ENCODE measurements around the gene MINDY4. TPM values are rescaled to one million over a fixed set of nuclear protein-coding genes. Genes with fewer than 3 reads are reported as not detected.

Gene MINDY4
- total and polyA plus RNA-seq, 4 donors: 0.93 to 6.1 (median 1.9) TPM

DNA sequence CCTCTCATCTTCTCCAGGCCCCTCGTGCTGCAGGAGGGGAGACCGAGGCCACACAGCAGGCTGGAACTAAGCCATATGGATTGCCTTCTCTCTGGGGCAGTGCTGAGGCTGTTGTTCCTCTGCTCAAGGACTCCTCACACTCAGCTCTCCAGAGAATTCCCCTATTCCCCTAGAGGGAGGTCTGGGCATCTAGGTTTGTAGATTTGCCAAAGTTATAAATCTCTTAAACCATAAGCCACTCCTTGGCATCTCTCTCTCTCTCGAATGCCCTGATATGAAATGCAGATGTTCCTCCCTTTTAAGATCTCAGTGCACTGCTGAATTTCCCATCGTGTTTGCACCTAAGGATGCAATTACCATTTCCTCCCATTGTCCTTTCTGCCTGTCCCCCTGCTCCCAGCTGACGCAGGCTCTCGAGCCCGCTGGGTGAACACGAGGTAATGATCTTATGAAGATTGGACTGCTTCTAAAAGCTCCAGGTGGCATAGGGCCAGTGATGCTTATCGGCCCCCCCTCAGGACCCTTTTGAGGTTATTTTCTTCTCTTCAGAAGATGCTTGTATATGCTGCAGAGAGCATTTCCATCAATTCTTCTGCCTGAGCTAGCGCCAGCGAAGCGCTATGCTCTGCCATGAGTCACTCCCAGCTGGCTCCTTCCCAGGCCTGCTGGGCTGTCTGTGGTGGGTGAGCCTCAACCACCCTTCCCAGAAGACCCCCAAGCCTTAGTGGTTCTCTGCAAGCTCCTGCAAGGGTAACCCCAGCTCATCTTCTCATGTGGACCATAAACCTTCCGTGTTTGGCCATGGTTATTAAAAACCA lies 98.8 kb downstream of the MINDY4 start (continued):
- TF ChIP-seq, protein P1, sequence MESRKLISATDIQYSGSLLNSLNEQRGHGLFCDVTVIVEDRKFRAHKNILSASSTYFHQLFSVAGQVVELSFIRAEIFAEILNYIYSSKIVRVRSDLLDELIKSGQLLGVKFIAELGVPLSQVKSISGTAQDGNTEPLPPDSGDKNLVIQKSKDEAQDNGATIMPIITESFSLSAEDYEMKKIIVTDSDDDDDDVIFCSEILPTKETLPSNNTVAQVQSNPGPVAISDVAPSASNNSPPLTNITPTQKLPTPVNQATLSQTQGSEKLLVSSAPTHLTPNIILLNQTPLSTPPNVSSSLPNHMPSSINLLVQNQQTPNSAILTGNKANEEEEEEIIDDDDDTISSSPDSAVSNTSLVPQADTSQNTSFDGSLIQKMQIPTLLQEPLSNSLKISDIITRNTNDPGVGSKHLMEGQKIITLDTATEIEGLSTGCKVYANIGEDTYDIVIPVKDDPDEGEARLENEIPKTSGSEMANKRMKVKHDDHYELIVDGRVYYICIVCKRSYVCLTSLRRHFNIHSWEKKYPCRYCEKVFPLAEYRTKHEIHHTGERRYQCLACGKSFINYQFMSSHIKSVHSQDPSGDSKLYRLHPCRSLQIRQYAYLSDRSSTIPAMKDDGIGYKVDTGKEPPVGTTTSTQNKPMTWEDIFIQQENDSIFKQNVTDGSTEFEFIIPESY (IDR thresholded peaks at IDR 0.05): no peak
- TF ChIP-seq FOXA2 (IDR thresholded peaks at IDR 0.05) (no peak), SP1 (IDR thresholded peaks at IDR 0.05) (no peak), JUND (IDR thresholded peaks at IDR 0.05) (no peak), RXRA (IDR thresholded peaks at IDR 0.05) (no peak), FOXA1 (IDR thresholded peaks at IDR 0.05) (no peak), HNF4A (conservative IDR thresholded peaks at IDR 0.05) (no peak)
- TF ChIP-seq, protein P2, sequence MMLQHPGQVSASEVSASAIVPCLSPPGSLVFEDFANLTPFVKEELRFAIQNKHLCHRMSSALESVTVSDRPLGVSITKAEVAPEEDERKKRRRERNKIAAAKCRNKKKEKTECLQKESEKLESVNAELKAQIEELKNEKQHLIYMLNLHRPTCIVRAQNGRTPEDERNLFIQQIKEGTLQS (IDR thresholded peaks at IDR 0.05): no peak

DNA sequence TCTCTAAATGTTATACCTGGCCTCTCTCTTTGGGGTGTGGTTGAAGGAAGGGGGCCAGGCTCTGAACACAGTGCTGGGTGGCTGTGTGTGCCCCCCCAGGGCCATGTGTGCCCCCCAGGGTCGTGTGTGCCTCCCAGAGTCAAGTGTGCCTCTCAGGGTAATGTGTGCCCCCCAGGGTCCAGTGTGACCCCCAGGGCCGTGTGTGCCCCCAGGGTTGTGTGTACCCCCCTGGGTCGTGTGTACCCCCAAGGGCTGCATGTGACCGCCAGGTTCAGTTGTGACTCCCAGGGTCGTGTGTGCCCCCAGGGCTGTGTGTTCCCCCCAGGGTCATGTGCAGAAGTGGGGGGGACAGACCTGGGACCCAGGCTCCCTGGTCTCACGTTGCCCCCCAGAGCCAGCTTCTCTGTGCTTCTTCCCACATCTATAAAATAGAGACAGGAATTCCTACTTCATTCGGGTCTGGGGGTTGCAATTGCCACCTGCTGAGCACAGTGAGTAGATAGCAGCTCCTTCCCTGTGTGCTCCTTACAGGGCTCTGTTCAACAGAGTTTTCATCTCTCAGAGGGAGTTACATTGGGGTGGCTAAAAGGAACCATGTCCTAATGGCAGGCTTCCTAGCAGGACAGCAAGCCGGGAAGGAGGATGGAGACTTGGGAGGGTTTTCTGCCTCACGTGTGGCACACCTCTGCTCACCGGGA lies 99.8 kb downstream of the MINDY4 start:
- Histone ChIP-seq H3K9ac (ENCODE audit: low read depth in 1 of 2, low read length in 2 of 2) (no peak overlapping the region), H3K9me3 (ENCODE audit: control insufficient read depth in 4 of 4, low read length in 3 of 4) (no peaks in the 10 kb centered on the region), H3K36me3 (ENCODE audit: control insufficient read depth in 4 of 4, insufficient read depth in 3 of 4, low read depth in 1 of 4, low read length in 3 of 4) (no peaks in the 10 kb centered on the region), H3K4me3 (ENCODE audit: low read depth in 1 of 3, low read length in 3 of 3) (no peak overlapping the region), H3K27me3 (ENCODE audit: control insufficient read depth in 4 of 4, insufficient read depth in 4 of 4, low read length in 3 of 4) (no peaks in the 10 kb centered on the region), H3K4me1 (ENCODE audit: control insufficient read depth in 4 of 4, insufficient read depth in 4 of 4, low read length in 3 of 4) (peaks cover 9 to 22% (median 15%) of the 10 kb centered on the region in 4 donors), H3K27ac (ENCODE audit: low read depth in 1 of 2, low read length in 2 of 2) (no peak overlapping the region)
- TF ChIP-seq, protein P1 (IDR thresholded peaks at IDR 0.05): no peak
- TF ChIP-seq RAD21 (IDR thresholded peaks at IDR 0.05) (no peak), EGR1 (IDR thresholded peaks at IDR 0.05; ENCODE audit: low read depth in 2 of 2) (no peak), TAF1 (conservative IDR thresholded peaks at IDR 0.05) (no peak), SP1 (IDR thresholded peaks at IDR 0.05) (no peak), HNF4A (conservative IDR thresholded peaks at IDR 0.05) (no peak)
- TF ChIP-seq, protein P3, sequence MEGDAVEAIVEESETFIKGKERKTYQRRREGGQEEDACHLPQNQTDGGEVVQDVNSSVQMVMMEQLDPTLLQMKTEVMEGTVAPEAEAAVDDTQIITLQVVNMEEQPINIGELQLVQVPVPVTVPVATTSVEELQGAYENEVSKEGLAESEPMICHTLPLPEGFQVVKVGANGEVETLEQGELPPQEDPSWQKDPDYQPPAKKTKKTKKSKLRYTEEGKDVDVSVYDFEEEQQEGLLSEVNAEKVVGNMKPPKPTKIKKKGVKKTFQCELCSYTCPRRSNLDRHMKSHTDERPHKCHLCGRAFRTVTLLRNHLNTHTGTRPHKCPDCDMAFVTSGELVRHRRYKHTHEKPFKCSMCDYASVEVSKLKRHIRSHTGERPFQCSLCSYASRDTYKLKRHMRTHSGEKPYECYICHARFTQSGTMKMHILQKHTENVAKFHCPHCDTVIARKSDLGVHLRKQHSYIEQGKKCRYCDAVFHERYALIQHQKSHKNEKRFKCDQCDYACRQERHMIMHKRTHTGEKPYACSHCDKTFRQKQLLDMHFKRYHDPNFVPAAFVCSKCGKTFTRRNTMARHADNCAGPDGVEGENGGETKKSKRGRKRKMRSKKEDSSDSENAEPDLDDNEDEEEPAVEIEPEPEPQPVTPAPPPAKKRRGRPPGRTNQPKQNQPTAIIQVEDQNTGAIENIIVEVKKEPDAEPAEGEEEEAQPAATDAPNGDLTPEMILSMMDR (IDR thresholded peaks at IDR 0.05; ENCODE audit: low read depth, low read length, missing input control): no peak
- DNase-seq (ENCODE audit: low spot score): no peak
- 89% methylated on average over 10 of the region's 10 CpGs for WGBS

DNA sequence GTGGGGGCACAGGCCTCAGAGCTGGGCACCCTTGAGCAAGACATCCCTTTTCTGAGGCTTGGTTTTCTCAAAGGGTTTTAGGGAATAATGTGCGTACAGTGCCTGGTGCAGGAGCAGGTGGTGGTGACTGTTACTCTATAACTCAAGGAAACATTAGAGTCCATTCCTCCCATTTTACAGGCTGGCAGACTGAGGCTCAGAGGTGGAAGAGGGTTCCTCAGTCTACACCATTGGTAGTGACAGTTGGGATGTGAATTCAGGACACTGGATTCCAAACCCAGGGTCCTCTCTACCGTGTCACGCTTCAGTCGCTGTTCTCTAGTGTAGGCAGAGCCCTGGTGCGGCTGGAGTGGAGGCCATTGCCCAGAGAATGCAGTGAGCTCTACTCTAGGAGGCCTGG lies 100.4 kb downstream of the MINDY4 start:
- Histone ChIP-seq H3K36me3 (ENCODE audit: control insufficient read depth in 4 of 4, insufficient read depth in 3 of 4, low read depth in 1 of 4, low read length in 3 of 4) (no peaks in the 10 kb centered on the region), H3K9me3 (ENCODE audit: control insufficient read depth in 4 of 4, low read length in 3 of 4) (no peaks in the 10 kb centered on the region), H3K27me3 (ENCODE audit: control insufficient read depth in 4 of 4, insufficient read depth in 4 of 4, low read length in 3 of 4) (no peaks in the 10 kb centered on the region), H3K4me1 (ENCODE audit: control insufficient read depth in 4 of 4, insufficient read depth in 4 of 4, low read length in 3 of 4) (peaks cover 4 to 16% (median 12%) of the 10 kb centered on the region in 4 donors), H3K4me3 (ENCODE audit: low read depth in 1 of 3, low read length in 3 of 3) (no peak overlapping the region), H3K9ac (ENCODE audit: low read depth in 1 of 2, low read length in 2 of 2) (no peak overlapping the region), H3K27ac (ENCODE audit: low read depth in 1 of 2, low read length in 2 of 2) (no peak overlapping the region)
- TF ChIP-seq YY1 (IDR thresholded peaks at IDR 0.05) (no peak), NR2F2 (IDR thresholded peaks at IDR 0.05) (no peak)
- 99% methylated on average over 5 of the region's 5 CpGs for WGBS
- no peak for DNase-seq (ENCODE audit: low spot score)
